Measurements from ENCODE around the gene UBE2S. TPM values are rescaled to one million over a fixed set of nuclear protein-coding genes. Genes with fewer than 3 reads are reported as not detected.

The UBE2S gene
- total and polyA plus RNA-seq, 10 of the 15 experiments (the other 5 are each of a cell fraction or from before 2014, with no cell fraction given) = 2.3 to 640 (median 127) TPM

- TF ChIP-seq CHD1 (IDR thresholded peaks at IDR 0.05; ENCODE audit: low read depth, low read length) = no peak
- TF ChIP-seq ZSCAN29 (IDR thresholded peaks at IDR 0.05) = no peak
- TF ChIP-seq BRCA1 (IDR thresholded peaks at IDR 0.05; ENCODE audit: low read depth, low read length) = no peak
- no peak for TF ChIP-seq TCF7 (IDR thresholded peaks at IDR 0.05; ENCODE audit: borderline replicate concordance)
- no peak; the same call in 1 of the 2 replicates for TF ChIP-seq HDGF (IDR thresholded peaks at IDR 0.05)
- TF ChIP-seq STAT1 (conservative IDR thresholded peaks at IDR 0.05) = no peak
- TF ChIP-seq SP1 (IDR thresholded peaks at IDR 0.05; ENCODE audit: low read depth, low read length) = peak; percentile 89
- TF ChIP-seq PRDM15 (CRISPR knock-in tag; IDR thresholded peaks at IDR 0.05) = no peak
- TF ChIP-seq CTCF (IDR thresholded peaks at IDR 0.05 in 2 of 3, conservative IDR thresholded peaks at IDR 0.05 in 1 of 3; ENCODE audit: control insufficient read depth in 2 of 3, extremely low read depth in 1 of 3, insufficient read depth in 1 of 3, low read depth in 3 of 3, low read length in 3 of 3) = no peak
- no peak for TF ChIP-seq ESRRA (IDR thresholded peaks at IDR 0.05; ENCODE audit: low read length)
- peak; percentile 89 for TF ChIP-seq CREB1 (IDR thresholded peaks at IDR 0.05; ENCODE audit: low read depth)
- TF ChIP-seq ZBED1 (IDR thresholded peaks at IDR 0.05; ENCODE audit: borderline replicate concordance) = no peak
- TF ChIP-seq CEBPZ (IDR thresholded peaks at IDR 0.05; ENCODE audit: low read depth, low read length) = no peak
- peak; percentile 87 for TF ChIP-seq PAX5 (IDR thresholded peaks at IDR 0.05; ENCODE audit: borderline replicate concordance, low read depth, low read length)
- TF ChIP-seq MAX (IDR thresholded peaks at IDR 0.05; ENCODE audit: low read depth, low read length) = peak; percentile 50; the same call in 1 of the 2 replicates
- no peak for TF ChIP-seq PAX8 (IDR thresholded peaks at IDR 0.05)
- TF ChIP-seq MEF2A (IDR thresholded peaks at IDR 0.05; ENCODE audit: insufficient read depth, low read depth, low read length) = 0 out of 2 replicates have a peak, but pooled peaks have one; percentile 25
- TF ChIP-seq ATF2 (IDR thresholded peaks at IDR 0.05; ENCODE audit: low read length) = no peak
These were observed 378 bp upstream of the UBE2S start (continued) for GRCh38 chr19:55407800-55408532.
